HepG2 (cell line): ENCODE results near the gene CLDN10. TPM values are rescaled to one million over a fixed set of nuclear protein-coding genes. Genes with fewer than 3 reads are reported as not detected.

Source experiments
- ATAC-seq: fragments of 200-7000 bp; cut with Tn5 transposase; 3 replicates; pipeline ENCODE4 v1.9.1; 2020; ENCODE audit warnings: mild to moderate bottlenecking, moderate library complexity
- BruUV-seq: library from RNA; stranded (reverse); fragments of 400-500 nt; replicated peaks from 2 replicates; lab custom pipeline; 2021; lab: Mats Ljungman, UMichigan
- CTCF ChIA-PET: fragments of 300-600 bp; formaldehyde crosslinking; extraction: SDS; loops from one replicate; lab custom pipeline; 2021; ENCODE audit warnings: low total read pairs, inconsistent platforms, low intra/inter-chr PET ratio; lab: Yijun Ruan, JAX
- POLR2A ChIA-PET: fragments of 350-600 bp; sonication (Branson Sonifier 250); formaldehyde crosslinking; loops from one replicate; lab custom pipeline; 2020; ENCODE audit warnings: antibody characterized with exemption, inconsistent platforms; lab: Yijun Ruan, JAX
- DNase-seq: peaks from one replicate; pipeline ENCODE4 v3.0.0-alpha.2; 2015; ENCODE audit warnings: low spot score
- FAIRE-seq: peaks from 3 replicates; lab custom pipeline; 2011; peaks lifted over from hg19 to GRCh38; lab: Jason Lieb, UNC
- H2AFZ ChIP-seq: one replicate; pipeline ENCODE4 v1.6.1; 2011; ENCODE audit warnings: low read length, inconsistent platforms
- H3K27ac ChIP-seq: fragments of 300-600 bp; 3 replicates; pipeline ENCODE4 v1.8.0; 2011; ENCODE audit warnings: mixed run types, mild to moderate bottlenecking, mixed read lengths, low read length, inconsistent platforms; ENCODE audit not compliant: insufficient read depth; ENCODE audit errors: extremely low read length
- H3K27me3 ChIP-seq, 2 experiments: fragments of 200-600 bp in 1 of 2; 2 replicates in 1 of 2; 3 replicates in 1 of 2; pipeline versions ENCODE4 v1.6.0 to v1.8.0; 2011; ENCODE audit warnings: low read length in 2 of 2, mild to moderate bottlenecking in 2 of 2, moderate library complexity in 2 of 2, inconsistent platforms in 1 of 2; ENCODE audit not compliant: insufficient read depth in 2 of 2, control insufficient read depth in 1 of 2
- H3K36me3 ChIP-seq, 2 experiments: fragments of 200-600 bp in 1 of 2; replicated peaks in 1 of 2; 2 replicates in 1 of 2; 3 replicates in 1 of 2; pipeline versions ENCODE4 v1.5.1 to v1.8.0; 2011; ENCODE audit warnings: low read length in 2 of 2, inconsistent platforms in 1 of 2; ENCODE audit not compliant: insufficient read depth in 2 of 2, control insufficient read depth in 1 of 2
- H3K4me1 ChIP-seq: 2 replicates; pipeline ENCODE4 v1.5.1; 2012; ENCODE audit warnings: low read length, inconsistent platforms; ENCODE audit not compliant: insufficient read depth
- H3K4me2 ChIP-seq: 2 replicates; pipeline ENCODE4 v1.6.0; 2011; ENCODE audit warnings: low read depth, low read length, inconsistent platforms
- H3K4me3 ChIP-seq, 3 experiments: fragments of 200-600 bp in 1 of 3; sonication (generic), shearing (Covaris generic) in 1 of 3; replicated peaks in 1 of 3; 2 replicates each; pipeline ENCODE4 v1.5.1; 2011 to 2016; ENCODE audit warnings: low read length in 3 of 3, inconsistent platforms in 2 of 3, low read depth in 2 of 3, mild to moderate bottlenecking in 2 of 3, control low read depth in 1 of 3, mixed read lengths in 1 of 3; ENCODE audit not compliant: insufficient read depth in 1 of 3
- H3K79me2 ChIP-seq: one replicate; pipeline ENCODE4 v1.6.1; 2011; ENCODE audit warnings: low read length, inconsistent platforms; ENCODE audit not compliant: insufficient read depth
- H3K9ac ChIP-seq: 2 replicates; pipeline ENCODE4 v1.6.0; 2011; ENCODE audit warnings: mild to moderate bottlenecking, low read depth, low read length, inconsistent platforms; ENCODE audit not compliant: insufficient read depth
- H3K9me3 ChIP-seq: 2 replicates; pipeline ENCODE4 v1.5.1; 2012; ENCODE audit warnings: mild to moderate bottlenecking, low read length
- H4K20me1 ChIP-seq: 2 replicates; pipeline ENCODE4 v1.6.0; 2011; ENCODE audit warnings: inconsistent platforms, mild to moderate bottlenecking, low read length, moderate library complexity; ENCODE audit not compliant: insufficient read depth
- AKAP8 ChIP-seq: sonication (generic); formaldehyde crosslinking; IDR thresholded peaks from 2 replicates; pipeline ENCODE4 v1.5.1; 2020; ENCODE audit warnings: mild to moderate bottlenecking, missing genetic modification reagents
- ASH2L ChIP-seq: fragments of 300-600, 200-600 bp; sonication (generic); IDR thresholded peaks from 2 replicates; pipeline ENCODE4 v1.7.0; 2017; ENCODE audit warnings: low read depth, mild to moderate bottlenecking, moderate library complexity, mixed read lengths, low read length; ENCODE audit not compliant: insufficient read length
- BATF2 ChIP-seq: sonication (generic); formaldehyde crosslinking; IDR thresholded peaks from 2 replicates; pipeline ENCODE4 v1.8.0; 2022; ENCODE audit warnings: mild to moderate bottlenecking, missing genetic modification reagents, moderate library complexity
- CBX2 ChIP-seq, 2 experiments: fragments of 200-600 bp in 1 of 2; sonication (generic); formaldehyde crosslinking in 1 of 2; IDR thresholded peaks; 2 replicates each; pipeline versions ENCODE4 v1.7.0 to v1.8.1; 2018 to 2022; ENCODE audit warnings: low read depth in 2 of 2, low read length in 1 of 2, mild to moderate bottlenecking in 1 of 2, missing genetic modification reagents in 1 of 2
- CEBPB ChIP-seq: IDR thresholded peaks from 2 replicates; pipeline ENCODE4 v1.6.1; 2011; ENCODE audit warnings: low read depth, low read length, improper control_type of control experiment, borderline replicate concordance
- GABPA ChIP-seq, 2 experiments: IDR thresholded peaks; 2 replicates each; pipeline ENCODE4 v1.6.1; 2011 to 2016; ENCODE audit warnings: low read depth in 2 of 2, low read length in 1 of 2, missing biosample characterization in 1 of 2, missing genetic modification characterization in 1 of 2
- KLF9 ChIP-seq: IDR thresholded peaks from 2 replicates; pipeline ENCODE4 v1.6.1; 2016; ENCODE audit warnings: low read depth
- NFATC3 ChIP-seq: sonication (generic); formaldehyde crosslinking; IDR thresholded peaks from 2 replicates; pipeline ENCODE4 v1.5.1; 2020; ENCODE audit warnings: mild to moderate bottlenecking, missing genetic modification reagents
- SP1 ChIP-seq, 2 experiments: fragments of 450-650 bp in 1 of 2; sonication (generic) in 1 of 2; formaldehyde crosslinking in 1 of 2; IDR thresholded peaks; 2 replicates each; pipeline versions ENCODE4 v1.4.0 to v1.6.1; 2016 to 2020; ENCODE audit warnings: missing genetic modification reagents in 1 of 2
- TBP ChIP-seq: sonication (generic); formaldehyde crosslinking; IDR thresholded peaks from 2 replicates; pipeline ENCODE4 v1.5.0; 2020; ENCODE audit warnings: missing genetic modification reagents
- XBP1 ChIP-seq: sonication (generic); formaldehyde crosslinking; IDR thresholded peaks from 2 replicates; pipeline ENCODE4 v1.5.0; 2020; ENCODE audit warnings: missing genetic modification reagents
- YEATS2 ChIP-seq: sonication (generic); formaldehyde crosslinking; IDR thresholded peaks from 2 replicates; pipeline ENCODE4 v1.4.0; 2020; ENCODE audit warnings: missing genetic modification reagents, borderline replicate concordance
- ZNF30 ChIP-seq: sonication (generic); formaldehyde crosslinking; IDR thresholded peaks from 2 replicates; pipeline ENCODE4 v1.5.0; 2020; ENCODE audit warnings: mild to moderate bottlenecking, missing genetic modification reagents
- ZNF556 ChIP-seq: sonication (generic); formaldehyde crosslinking; IDR thresholded peaks from 2 replicates; pipeline ENCODE4 v1.4.0; 2020; ENCODE audit warnings: mild to moderate bottlenecking, missing genetic modification reagents, borderline replicate concordance
- ZNF609 ChIP-seq: sonication (generic); formaldehyde crosslinking; IDR thresholded peaks from 2 replicates; pipeline ENCODE4 v1.4.0; 2020; ENCODE audit warnings: mild to moderate bottlenecking, missing genetic modification reagents, borderline replicate concordance
- ZNF615 ChIP-seq: sonication (generic); formaldehyde crosslinking; IDR thresholded peaks from 2 replicates; pipeline ENCODE4 v1.5.0; 2020; ENCODE audit warnings: mild to moderate bottlenecking, missing genetic modification reagents, borderline replicate concordance
- WGBS: methylation state at CpG from one replicate; pipeline ENCODE4 v1.1.6; 2017; ENCODE audit warnings: low lambda C conversion rate; 5-methylcytosine and 5-hydroxymethylcytosine counted together
- in situ Hi-C: cut with HindIII; loops from 2 replicates; pipeline ENCODE4 v1.10.0; 2017; ENCODE audit warnings: low pct_unique_long_range_greater_than_20kb; ENCODE audit not compliant: extremely low pct_ligation_motif_present
- intact Hi-C: fragments of 100-400 bp; cut with micrococcal nuclease; formaldehyde crosslinking; loops from one replicate; pipeline ENCODE4 v1.10.0; 2022; ENCODE audit not compliant: unreplicated experiment
- polyA plus RNA-seq, 8 experiments: library from polyadenylated mRNA; depleted of rRNA in 3 of 8; stranded (reverse) in 7 of 8; unstranded in 1 of 8; fragments of >200 nt; fragmentation: Illumina TruSeq in 4 of 8; extraction: Trizol in 4 of 8; gene quantifications; 2 replicates each; pipeline versions ENCODE4 v1.2.1 to v1.2.3, GENCODE V29; 2011 to 2016; ENCODE audit warnings: low read depth in 4 of 8, missing spikeins in 1 of 8, mixed read lengths in 1 of 8; ENCODE audit not compliant: insufficient read depth in 1 of 8
- total RNA-seq, 5 experiments: library from RNA; depleted of rRNA; stranded (reverse); fragments of >200 nt; fragmentation: Illumina TruSeq; extraction: Trizol; gene quantifications; 2 replicates each; pipeline ENCODE4 v1.2.3, GENCODE V29; 2016; ENCODE audit warnings: low read depth in 1 of 5
- TF ChIP-seq, protein P1 (sequence below): sonication (generic); formaldehyde crosslinking; IDR thresholded peaks from 2 replicates; pipeline ENCODE4 v1.4.0; 2020; ENCODE audit warnings: missing genetic modification reagents, borderline replicate concordance

The CLDN10 gene
- total and polyA plus RNA-seq, 2 of the 13 experiments (the other 11 are each of a cell fraction or from before 2014, with no cell fraction given), result not detected

- POLR2A ChIA-PET, result no interaction called here
- TF ChIP-seq ASH2L (no peak), TBP (no peak), ZNF556 (CRISPR knock-in tag) (no peak), YEATS2 (CRISPR knock-in tag) (no peak), NFATC3 (CRISPR knock-in tag) (no peak), GABPA (IDR thresholded peaks at IDR 0.05; ENCODE audit: low read depth, low read length) (no peak), GABPA (CRISPR knock-in tag; IDR thresholded peaks at IDR 0.05; ENCODE audit: low read depth) (no peak), SP1 (IDR thresholded peaks at IDR 0.05) (no peak), SP1 (CRISPR knock-in tag; IDR thresholded peaks at IDR 0.05) (no peak), ZNF609 (CRISPR knock-in tag) (no peak), XBP1 (CRISPR knock-in tag) (no peak), ZNF615 (CRISPR knock-in tag) (no peak), CBX2 (IDR thresholded peaks at IDR 0.05; ENCODE audit: low read depth, low read length) (no peak), CBX2 (CRISPR knock-in tag; IDR thresholded peaks at IDR 0.05; ENCODE audit: low read depth) (no peak), CEBPB (no peak), ZNF30 (CRISPR knock-in tag) (no peak), BATF2 (CRISPR knock-in tag) (no peak), KLF9 (CRISPR knock-in tag) (no peak), AKAP8 (CRISPR knock-in tag) (no peak)
- TF ChIP-seq, protein P1, sequence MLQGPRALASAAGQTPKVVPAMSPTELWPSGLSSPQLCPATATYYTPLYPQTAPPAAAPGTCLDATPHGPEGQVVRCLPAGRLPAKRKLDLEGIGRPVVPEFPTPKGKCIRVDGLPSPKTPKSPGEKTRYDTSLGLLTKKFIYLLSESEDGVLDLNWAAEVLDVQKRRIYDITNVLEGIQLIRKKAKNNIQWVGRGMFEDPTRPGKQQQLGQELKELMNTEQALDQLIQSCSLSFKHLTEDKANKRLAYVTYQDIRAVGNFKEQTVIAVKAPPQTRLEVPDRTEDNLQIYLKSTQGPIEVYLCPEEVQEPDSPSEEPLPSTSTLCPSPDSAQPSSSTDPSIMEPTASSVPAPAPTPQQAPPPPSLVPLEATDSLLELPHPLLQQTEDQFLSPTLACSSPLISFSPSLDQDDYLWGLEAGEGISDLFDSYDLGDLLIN (CRISPR knock-in tag), result no peak
Measured at GRCh38 chr13:95628488-95628887, 76.0 kb downstream of the CLDN10 start.

More at GRCh38 chr13:95628488-95628887, 76.0 kb downstream of the CLDN10 start:
- CTCF ChIA-PET, result no interaction called here
- Histone ChIP-seq H2AFZ (no peak overlapping the region), H3K4me3 (no peak overlapping the region), H3K9ac (no peak overlapping the region), H3K4me2 (no peak overlapping the region), H3K79me2 (no peaks in the 10 kb centered on the region), H3K27ac (no peak overlapping the region), H3K27me3 (no peaks in the 10 kb centered on the region), H3K36me3 (peaks cover 2 to 62% of the 10 kb centered on the region in 2 experiments; a peak in 4 of 5 replicates), H4K20me1 (no peaks in the 10 kb centered on the region), H3K4me1 (no peaks in the 10 kb centered on the region), H3K9me3 (peaks cover 4% of the 10 kb centered on the region; the same call in 1 of the 2 replicates)
- FAIRE-seq (no peak), ATAC-seq (no peak), DNase-seq (no peak)
- intact Hi-C loops (no loop called here), in situ Hi-C loops (no loop called here)
- WGBS, result 97% methylated on average over 1 of the region's 1 CpG
- BruUV-seq, result no TSS peak
